Fibroblast of lung (primary cell): ENCODE data around the gene DIS3L. TPM values are rescaled to one million over a fixed set of nuclear protein-coding genes. Genes with fewer than 3 reads are reported as not detected.

Experiments
- DNase-seq, 2 donors: peaks; one replicate each; pipeline versions ENCODE4 v3.0.0 to v3.0.0-alpha.2; 2010; ENCODE audit warnings: low read depth in 2 of 2
- H2AFZ ChIP-seq: 2 replicates; pipeline ENCODE4 v1.5.1; 2012; ENCODE audit warnings: low read length, control low read depth, inconsistent platforms
- H3K27ac ChIP-seq: 2 replicates; pipeline ENCODE4 v1.5.1; 2011; ENCODE audit warnings: low read length, control low read depth; ENCODE audit not compliant: insufficient read depth
- H3K27me3 ChIP-seq: 2 replicates; pipeline ENCODE4 v1.5.1; 2011; ENCODE audit warnings: mild to moderate bottlenecking, low read length; ENCODE audit not compliant: control insufficient read depth, insufficient read depth
- H3K36me3 ChIP-seq: 2 replicates; pipeline ENCODE4 v1.5.1; 2011; ENCODE audit warnings: low read length; ENCODE audit not compliant: control insufficient read depth, insufficient read depth
- H3K4me1 ChIP-seq: 2 replicates; pipeline ENCODE4 v1.5.1; 2011; ENCODE audit warnings: low read length; ENCODE audit not compliant: control insufficient read depth, insufficient read depth; ENCODE audit errors: extremely low read depth
- H3K4me2 ChIP-seq: 2 replicates; pipeline ENCODE4 v1.5.1; 2011; ENCODE audit warnings: low read length, control low read depth; ENCODE audit not compliant: insufficient read depth; ENCODE audit errors: extremely low read depth
- H3K4me3 ChIP-seq, 4 experiments: fragments of 200-600 bp in 1 of 4; sonication (generic) in 1 of 4; replicated peaks in 1 of 4; 2 replicates each; pipeline ENCODE4 v1.5.1; 2011 to 2016; ENCODE audit warnings: low read length in 4 of 4, low read depth in 3 of 4, mild to moderate bottlenecking in 3 of 4, control low read depth in 2 of 4, inconsistent platforms in 1 of 4, mixed read lengths in 1 of 4; ENCODE audit not compliant: insufficient read depth in 1 of 4; ENCODE audit errors: control extremely low read depth in 1 of 4
- H3K79me2 ChIP-seq: 2 replicates; pipeline ENCODE4 v1.5.1; 2012; ENCODE audit warnings: mild to moderate bottlenecking, low read length, inconsistent platforms; ENCODE audit not compliant: control insufficient read depth, insufficient read depth
- H3K9ac ChIP-seq: 2 replicates; pipeline ENCODE4 v1.5.1; 2011; ENCODE audit warnings: mild to moderate bottlenecking, low read length, control low read depth; ENCODE audit not compliant: insufficient read depth
- H3K9me3 ChIP-seq: 2 replicates; pipeline ENCODE4 v1.5.1; 2012; ENCODE audit warnings: low read depth, low read length; ENCODE audit not compliant: control insufficient read depth, insufficient read depth
- H4K20me1 ChIP-seq: 2 replicates; pipeline ENCODE4 v1.5.1; 2011; ENCODE audit warnings: low read length; ENCODE audit not compliant: control insufficient read depth, insufficient read depth; ENCODE audit errors: extremely low read depth
- EZH2 ChIP-seq: IDR thresholded peaks from 2 replicates; pipeline ENCODE4 v1.5.1; 2012; ENCODE audit warnings: low read length, control low read depth, mild to moderate bottlenecking; ENCODE audit errors: missing control alignments
- polyA plus RNA-seq, 2 donors: library from polyadenylated mRNA; depleted of rRNA in 1 of 2; stranded (reverse) in 1 of 2; unstranded in 1 of 2; fragments of >200 nt; gene quantifications; 2 replicates each; pipeline ENCODE4 v1.2.1, GENCODE V29; 2011 to 2012; ENCODE audit warnings: missing spikeins in 1 of 2
- total RNA-seq: library from RNA; depleted of rRNA; stranded (reverse); fragments of >200 nt; gene quantifications from 2 replicates; pipeline ENCODE4 v1.2.1, GENCODE V29; 2014
- TF ChIP-seq, protein P1 (sequence below), 2 donors: IDR thresholded peaks in 1 of 2; conservative IDR thresholded peaks in 1 of 2; 1 replicate in 1 of 2; 2 replicates in 1 of 2; pipeline ENCODE4 v1.5.1; 2011 to 2012; ENCODE audit warnings: low read length in 2 of 2, control low read depth in 1 of 2, inconsistent platforms in 1 of 2, low read depth in 1 of 2, mild to moderate bottlenecking in 1 of 2

Gene DIS3L
- total and polyA plus RNA-seq, 2 donors (not counting 1 experiment from before 2014, with no cell fraction given), result 11.2 to 25.1 TPM

DNA sequence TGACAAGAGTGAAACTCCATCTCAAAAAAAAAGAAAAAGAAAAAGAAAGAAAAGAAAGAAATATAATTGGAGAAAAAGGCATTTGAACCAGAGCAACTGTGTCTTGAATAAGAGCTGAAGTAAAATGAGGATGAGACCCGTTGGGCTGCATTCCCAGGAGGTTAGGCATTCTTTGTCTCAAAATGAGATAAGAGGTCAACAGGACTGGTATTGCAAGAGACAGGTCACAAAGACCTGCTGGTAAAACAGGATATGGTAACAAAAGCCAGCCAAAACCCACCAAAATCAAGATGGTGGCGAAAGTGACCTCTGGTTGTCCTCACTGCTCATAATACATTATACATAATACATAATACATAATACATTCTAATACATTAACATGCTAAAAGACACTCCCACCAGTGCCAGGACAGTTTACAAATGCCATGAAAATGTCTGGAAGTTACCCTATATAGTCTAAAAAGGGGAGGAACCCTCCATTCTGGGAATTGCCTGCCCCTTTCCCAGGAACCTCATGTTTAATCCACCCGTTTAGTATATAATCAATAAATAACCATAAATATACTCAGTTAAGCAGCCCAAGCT lies 71.7 kb downstream of the DIS3L start:
- TF ChIP-seq, protein P1, sequence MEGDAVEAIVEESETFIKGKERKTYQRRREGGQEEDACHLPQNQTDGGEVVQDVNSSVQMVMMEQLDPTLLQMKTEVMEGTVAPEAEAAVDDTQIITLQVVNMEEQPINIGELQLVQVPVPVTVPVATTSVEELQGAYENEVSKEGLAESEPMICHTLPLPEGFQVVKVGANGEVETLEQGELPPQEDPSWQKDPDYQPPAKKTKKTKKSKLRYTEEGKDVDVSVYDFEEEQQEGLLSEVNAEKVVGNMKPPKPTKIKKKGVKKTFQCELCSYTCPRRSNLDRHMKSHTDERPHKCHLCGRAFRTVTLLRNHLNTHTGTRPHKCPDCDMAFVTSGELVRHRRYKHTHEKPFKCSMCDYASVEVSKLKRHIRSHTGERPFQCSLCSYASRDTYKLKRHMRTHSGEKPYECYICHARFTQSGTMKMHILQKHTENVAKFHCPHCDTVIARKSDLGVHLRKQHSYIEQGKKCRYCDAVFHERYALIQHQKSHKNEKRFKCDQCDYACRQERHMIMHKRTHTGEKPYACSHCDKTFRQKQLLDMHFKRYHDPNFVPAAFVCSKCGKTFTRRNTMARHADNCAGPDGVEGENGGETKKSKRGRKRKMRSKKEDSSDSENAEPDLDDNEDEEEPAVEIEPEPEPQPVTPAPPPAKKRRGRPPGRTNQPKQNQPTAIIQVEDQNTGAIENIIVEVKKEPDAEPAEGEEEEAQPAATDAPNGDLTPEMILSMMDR (conservative IDR thresholded peaks at IDR 0.05 in 1 of 2, IDR thresholded peaks at IDR 0.05 in 1 of 2; ENCODE audit: low read depth in 1 of 2, low read length in 2 of 2), result no peak
- no peak for TF ChIP-seq EZH2
- Histone ChIP-seq H3K27me3 (no peaks in the 10 kb centered on the region), H3K4me3 (no peak overlapping the region), H3K9me3 (no peaks in the 10 kb centered on the region), H3K36me3 (no peaks in the 10 kb centered on the region), H3K9ac (no peak overlapping the region), H3K27ac (no peak overlapping the region), H3K4me2 (no peak overlapping the region), H3K79me2 (no peaks in the 10 kb centered on the region), H2AFZ (no peak overlapping the region), H4K20me1 (no peaks in the 10 kb centered on the region), H3K4me1 (no peaks in the 10 kb centered on the region)
- DNase-seq, result no peak

GRCh38 chr15:66369773-66370651 lies 76.6 kb downstream of the DIS3L start:
- Histone ChIP-seq H3K79me2 (no peaks in the 10 kb centered on the region), H4K20me1 (no peaks in the 10 kb centered on the region), H3K9ac (no peak overlapping the region), H2AFZ (peak overlapping the region; percentile 99), H3K4me2 (peak overlapping the region; percentile 79), H3K9me3 (no peaks in the 10 kb centered on the region), H3K27me3 (no peaks in the 10 kb centered on the region), H3K27ac (no peak overlapping the region), H3K36me3 (no peaks in the 10 kb centered on the region), H3K4me1 (no peaks in the 10 kb centered on the region), H3K4me3 (peak overlapping the region; percentile 4 to 38 (median 19))
- no peak for TF ChIP-seq EZH2
- TF ChIP-seq, protein P1 (conservative IDR thresholded peaks at IDR 0.05 in 1 of 2, IDR thresholded peaks at IDR 0.05 in 1 of 2; ENCODE audit: low read depth in 1 of 2, low read length in 2 of 2), result no peak
- DNase-seq, result peak; percentile 9 to 12

DNA sequence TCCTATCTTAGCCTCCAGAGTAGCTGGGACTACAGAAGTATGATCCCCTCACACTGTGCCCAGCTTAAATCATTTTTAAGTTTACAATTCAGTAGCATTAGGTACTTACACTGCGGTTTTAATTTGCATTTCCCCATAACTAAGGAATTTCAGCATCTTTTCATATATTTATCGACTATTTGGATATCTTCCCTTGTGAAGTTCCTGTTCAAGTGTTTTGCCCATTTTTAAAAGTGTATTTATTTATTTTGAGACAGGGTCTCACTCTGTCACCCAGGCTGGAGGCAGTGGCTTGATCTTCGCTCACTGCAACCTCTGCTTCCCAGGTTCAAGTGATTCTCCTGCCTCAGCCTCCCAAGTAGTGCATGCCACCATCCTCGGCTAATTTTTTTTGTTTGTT lies 80.8 kb downstream of the DIS3L start:
- Histone ChIP-seq H2AFZ (no peak overlapping the region), H3K4me2 (no peak overlapping the region), H3K9me3 (no peaks in the 10 kb centered on the region), H3K9ac (no peak overlapping the region), H3K36me3 (no peaks in the 10 kb centered on the region), H3K27ac (no peak overlapping the region), H3K27me3 (no peaks in the 10 kb centered on the region), H3K4me1 (no peaks in the 10 kb centered on the region), H3K4me3 (no peak overlapping the region), H3K79me2 (no peaks in the 10 kb centered on the region), H4K20me1 (no peaks in the 10 kb centered on the region)
- TF ChIP-seq, protein P1 (conservative IDR thresholded peaks at IDR 0.05 in 1 of 2, IDR thresholded peaks at IDR 0.05 in 1 of 2; ENCODE audit: low read depth in 1 of 2, low read length in 2 of 2), result no peak
- no peak for DNase-seq
